Keratinocyte (primary cell): ENCODE measurements around the gene ORC2. TPM values are rescaled to one million over a fixed set of nuclear protein-coding genes. Genes with fewer than 3 reads are reported as not detected.
A peak's percentile ranks its signal among the peaks of the same experiment; 100 is the strongest.

Experiments used
- DNase-seq: peaks from one replicate; pipeline ENCODE4 v3.0.0-alpha.2; 2011; ENCODE audit warnings: low read depth, missing footprints, low spot score
- FAIRE-seq: peaks from 2 replicates; lab custom pipeline; 2011; peaks lifted over from hg19 to GRCh38; lab: Jason Lieb, UNC
- H2AFZ ChIP-seq: 2 replicates; pipeline ENCODE4 v1.6.0; 2012; ENCODE audit warnings: low read length, control low read depth, inconsistent platforms; ENCODE audit not compliant: control insufficient read depth
- H3K27ac ChIP-seq: 2 replicates; pipeline ENCODE4 v1.5.1; 2011; ENCODE audit warnings: low read length; ENCODE audit not compliant: control insufficient read depth, insufficient read depth
- H3K27me3 ChIP-seq: 3 replicates; pipeline ENCODE4 v1.6.0; 2011; ENCODE audit warnings: low read length; ENCODE audit not compliant: control insufficient read depth, insufficient read depth; ENCODE audit errors: extremely low read depth
- H3K36me3 ChIP-seq, 2 experiments: 2 replicates in 1 of 2; 3 replicates in 1 of 2; pipeline ENCODE4 v1.5.1; 2011; ENCODE audit warnings: low read length in 2 of 2, mild to moderate bottlenecking in 1 of 2; ENCODE audit not compliant: control insufficient read depth in 2 of 2, insufficient read depth in 2 of 2; ENCODE audit errors: extremely low read depth in 1 of 2
- H3K4me1 ChIP-seq: 3 replicates; pipeline ENCODE4 v1.5.1; 2011; ENCODE audit warnings: low read length; ENCODE audit not compliant: control insufficient read depth, insufficient read depth; ENCODE audit errors: extremely low read depth
- H3K4me2 ChIP-seq: 3 replicates; pipeline ENCODE4 v1.6.0; 2011; ENCODE audit warnings: low read depth, low read length; ENCODE audit not compliant: control insufficient read depth, insufficient read depth; ENCODE audit errors: extremely low read depth
- H3K4me3 ChIP-seq, 3 experiments: fragments of 200-600 bp in 1 of 3; sonication (generic) in 1 of 3; 2 replicates in 2 of 3; 3 replicates in 1 of 3; pipeline ENCODE4 v1.5.1; 2011 to 2016; ENCODE audit warnings: low read length in 3 of 3, mild to moderate bottlenecking in 3 of 3, control low read depth in 2 of 3, inconsistent platforms in 1 of 3, low read depth in 1 of 3, mixed read lengths in 1 of 3, mixed run types in 1 of 3, moderate library complexity in 1 of 3; ENCODE audit not compliant: control insufficient read depth in 2 of 3, insufficient read depth in 2 of 3; ENCODE audit errors: extremely low read depth in 1 of 3
- H3K79me2 ChIP-seq: 2 replicates; pipeline ENCODE4 v1.6.0; 2012; ENCODE audit warnings: low read length; ENCODE audit not compliant: control insufficient read depth, insufficient read depth
- H3K9ac ChIP-seq: 3 replicates; pipeline ENCODE4 v1.6.0; 2011; ENCODE audit warnings: low read length; ENCODE audit not compliant: control insufficient read depth, insufficient read depth; ENCODE audit errors: extremely low read depth
- H3K9me1 ChIP-seq: 3 replicates; pipeline ENCODE4 v1.6.0; 2011; ENCODE audit warnings: low read length; ENCODE audit not compliant: control insufficient read depth, insufficient read depth; ENCODE audit errors: extremely low read depth
- H3K9me3 ChIP-seq: 2 replicates; pipeline ENCODE4 v1.5.1; 2012; ENCODE audit warnings: low read depth, low read length; ENCODE audit not compliant: control insufficient read depth
- H4K20me1 ChIP-seq: 3 replicates; pipeline ENCODE4 v1.6.0; 2011; ENCODE audit warnings: low read length; ENCODE audit not compliant: control insufficient read depth, insufficient read depth; ENCODE audit errors: extremely low read depth
- CTCF ChIP-seq, 3 experiments: IDR thresholded peaks in 1 of 3; conservative IDR thresholded peaks in 1 of 3; optimal IDR thresholded peaks in 1 of 3; 2 replicates in 2 of 3; 3 replicates in 1 of 3; pipeline versions ENCODE3 to v1.5.1; 2011; ENCODE audit warnings: low read length in 3 of 3, mild to moderate bottlenecking in 3 of 3, moderate library complexity in 2 of 3, control low read depth in 1 of 3, inconsistent platforms in 1 of 3; ENCODE audit not compliant: insufficient read depth in 2 of 3; ENCODE audit errors: extremely low read depth in 1 of 3
- EZH2 ChIP-seq: IDR thresholded peaks from one replicate; pipeline ENCODE4 v1.6.1; 2012; ENCODE audit warnings: inconsistent platforms, mild to moderate bottlenecking, low read length, moderate library complexity
- dilution Hi-C: fragments of 300-500 bp; cut with MboI; formaldehyde crosslinking; loops from one replicate; pipeline ENCODE4 v1.7.0; 2020; ENCODE audit warnings: low sequenced_read_pairs; ENCODE audit not compliant: extremely low pct_ligation_motif_present
- polyA plus RNA-seq, 5 experiments: library from polyadenylated mRNA; depleted of rRNA in 3 of 5; stranded (reverse) in 3 of 5; stranded (forward) in 1 of 5; unstranded in 1 of 5; fragments of >200 nt; gene quantifications; 1 replicate in 1 of 5; 2 replicates in 3 of 5; 3 replicates in 1 of 5; pipeline versions ENCODE4 v1.2.1 to v1.2.3, GENCODE V29; 2011 to 2012; ENCODE audit warnings: missing spikeins in 2 of 5, low read depth in 1 of 5, low replicate concordance in 1 of 5

Gene ORC2
- polyA plus RNA-seq, 1 donor (not counting 4 experiments of a cell fraction or from before 2014, with no cell fraction given) = 13.5 TPM

- peak; percentile 98 for FAIRE-seq
- Histone ChIP-seq H3K27me3 (no peaks in the 10 kb centered on the region), H3K79me2 (no peaks in the 10 kb centered on the region), H2AFZ (no peak overlapping the region), H3K4me3 (no peak overlapping the region), H3K4me1 (peaks cover 11% of the 10 kb centered on the region), H4K20me1 (no peaks in the 10 kb centered on the region), H3K9me1 (no peaks in the 10 kb centered on the region), H3K4me2 (peak overlapping the region; percentile 63), H3K36me3 (peaks cover 4 to 12% of the 10 kb centered on the region in 2 experiments), H3K27ac (peak overlapping the region; percentile 86), H3K9me3 (no peaks in the 10 kb centered on the region), H3K9ac (peak overlapping the region; percentile 51)
- peak; percentile 65 for DNase-seq
- TF ChIP-seq CTCF (optimal IDR thresholded peaks at IDR 0.05 in 1 of 3, IDR thresholded peaks at IDR 0.05 in 1 of 3, conservative IDR thresholded peaks at IDR 0.05 in 1 of 3; ENCODE audit: extremely low read depth in 1 of 3, insufficient read depth in 2 of 3, low read length in 3 of 3) = no peak
- no peak for TF ChIP-seq EZH2
- dilution Hi-C loops = no loop called here
Observed at GRCh38 chr2:200944467-200945394, 18.7 kb downstream of the ORC2 start.

GRCh38 chr2:200943527-200944105, 19.8 kb downstream of the ORC2 start:
- Histone ChIP-seq H3K27me3 (no peaks in the 10 kb centered on the region), H3K79me2 (no peaks in the 10 kb centered on the region), H3K9ac (no peak overlapping the region), H3K4me3 (no peak overlapping the region), H3K9me3 (no peaks in the 10 kb centered on the region), H4K20me1 (no peaks in the 10 kb centered on the region), H3K4me1 (peaks cover 11% of the 10 kb centered on the region), H3K27ac (no peak overlapping the region), H3K4me2 (no peak overlapping the region), H3K9me1 (no peaks in the 10 kb centered on the region), H2AFZ (no peak overlapping the region), H3K36me3 (peaks cover 6 to 16% of the 10 kb centered on the region in 2 experiments)
- DNase-seq (no peak), FAIRE-seq (no peak)
- dilution Hi-C loops = no loop called here
- TF ChIP-seq CTCF (optimal IDR thresholded peaks at IDR 0.05 in 1 of 3, IDR thresholded peaks at IDR 0.05 in 1 of 3, conservative IDR thresholded peaks at IDR 0.05 in 1 of 3; ENCODE audit: extremely low read depth in 1 of 3, insufficient read depth in 2 of 3, low read length in 3 of 3) (no peak), EZH2 (no peak)
